GM21367 (cell line): ENCODE results near the gene PTK7.

Experiments used
- ATAC-seq: cut with Tn5 transposase; IDR thresholded peaks from one replicate; pipeline ENCODE4 v1.9.1; 2021; ENCODE audit not compliant: unreplicated experiment

The PTK7 gene

GRCh38 chr6:43144879-43145278, 68.8 kb downstream of the PTK7 start:
- ATAC-seq, result no peak

DNA sequence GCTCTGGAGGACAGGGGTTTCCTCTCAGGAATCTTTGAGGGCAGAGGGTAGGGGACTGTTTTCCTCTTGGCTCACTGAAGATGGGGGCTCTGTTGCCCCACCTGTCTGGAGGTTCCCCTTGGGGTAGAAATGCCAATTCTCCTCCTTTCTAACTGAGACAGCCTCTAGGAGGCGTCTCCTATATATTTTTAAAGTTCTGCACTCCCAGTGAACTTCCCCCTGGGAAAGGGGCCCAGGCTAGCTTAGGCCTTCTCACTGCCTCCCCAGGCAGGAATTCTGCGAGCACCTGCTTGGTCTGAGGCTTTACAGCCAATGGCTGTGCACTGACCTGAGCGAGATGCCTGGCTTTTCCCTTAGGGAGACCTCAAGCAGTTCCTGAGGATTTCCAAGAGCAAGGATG, 70.1 kb downstream of the PTK7 start:
- ATAC-seq, result no peak

GRCh38 chr6:43146709-43147688, 70.9 kb downstream of the PTK7 start:
- ATAC-seq, result no peak

- ATAC-seq, result no peak
These were observed 71.8 kb downstream of the PTK7 start for GRCh38 chr6:43147691-43148477.

DNA sequence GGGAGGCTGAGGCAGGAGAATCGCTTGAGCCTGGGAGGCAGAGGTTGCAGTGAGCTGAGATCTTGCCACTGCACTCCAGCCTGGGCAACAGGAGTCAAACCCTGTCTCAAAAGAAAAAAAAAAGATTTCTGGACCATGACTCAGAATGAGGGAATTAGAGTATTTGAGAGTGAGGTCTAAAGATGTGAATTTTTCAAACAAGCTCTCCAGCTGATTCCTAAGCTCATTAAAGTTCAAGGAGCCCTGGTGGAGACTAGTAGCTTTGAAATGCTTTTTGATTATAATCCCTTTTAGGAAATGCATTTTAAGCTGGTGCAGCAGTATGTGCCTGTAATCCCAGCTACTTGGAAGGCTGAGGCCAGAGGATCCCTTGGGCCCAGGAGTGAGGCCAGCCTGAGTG, 73.2 kb downstream of the PTK7 start:
- no peak for ATAC-seq

DNA sequence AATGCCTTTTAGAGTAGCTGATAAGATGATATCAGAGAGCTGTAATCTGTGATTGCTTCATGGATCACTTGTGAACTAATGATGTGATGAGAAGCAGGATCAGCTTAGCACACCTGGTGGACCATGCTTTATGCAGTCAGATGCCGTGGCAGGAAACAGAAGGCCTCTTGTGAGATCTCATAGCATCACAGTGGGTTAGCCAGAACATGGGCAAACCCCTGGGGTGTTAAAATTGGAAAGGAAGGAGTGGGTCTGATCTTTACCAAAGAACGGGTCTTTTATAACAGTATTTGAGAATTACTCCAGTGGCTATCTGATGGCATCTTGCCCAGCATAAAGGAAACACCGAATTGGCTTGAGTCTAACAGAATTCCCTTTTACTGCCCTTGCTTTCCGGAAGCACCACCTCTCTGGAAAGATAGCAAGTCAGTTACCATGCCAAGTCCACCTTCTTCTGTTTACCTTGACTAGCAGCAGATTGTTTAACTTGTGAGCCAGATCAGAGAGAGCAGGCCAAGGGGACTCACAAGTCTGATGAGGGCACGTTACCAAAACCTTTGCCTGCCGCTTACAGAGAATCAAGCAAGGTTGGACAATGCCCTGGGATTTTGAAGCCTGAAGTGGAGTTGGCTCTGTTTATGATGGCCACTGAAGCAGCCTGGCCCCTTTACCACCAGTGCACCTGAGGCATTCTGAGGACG, 74.1 kb downstream of the PTK7 start:
- ATAC-seq, result no peak

DNA sequence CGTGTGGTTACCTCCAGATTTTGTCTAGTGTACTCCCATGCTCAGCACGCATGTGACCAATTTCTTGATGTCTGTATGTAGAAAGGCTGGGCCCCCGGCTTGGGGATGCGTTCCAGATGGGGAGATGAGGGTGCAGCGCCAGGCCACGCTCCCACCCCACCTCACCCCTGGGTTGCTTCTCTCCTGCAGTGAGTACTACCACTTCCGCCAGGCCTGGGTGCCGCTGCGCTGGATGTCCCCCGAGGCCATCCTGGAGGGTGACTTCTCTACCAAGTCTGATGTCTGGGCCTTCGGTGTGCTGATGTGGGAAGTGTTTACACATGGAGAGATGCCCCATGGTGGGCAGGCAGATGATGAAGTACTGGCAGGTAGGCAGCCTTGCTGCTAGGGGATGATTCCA, 83.5 kb downstream of the PTK7 start:
- no peak for ATAC-seq

DNA sequence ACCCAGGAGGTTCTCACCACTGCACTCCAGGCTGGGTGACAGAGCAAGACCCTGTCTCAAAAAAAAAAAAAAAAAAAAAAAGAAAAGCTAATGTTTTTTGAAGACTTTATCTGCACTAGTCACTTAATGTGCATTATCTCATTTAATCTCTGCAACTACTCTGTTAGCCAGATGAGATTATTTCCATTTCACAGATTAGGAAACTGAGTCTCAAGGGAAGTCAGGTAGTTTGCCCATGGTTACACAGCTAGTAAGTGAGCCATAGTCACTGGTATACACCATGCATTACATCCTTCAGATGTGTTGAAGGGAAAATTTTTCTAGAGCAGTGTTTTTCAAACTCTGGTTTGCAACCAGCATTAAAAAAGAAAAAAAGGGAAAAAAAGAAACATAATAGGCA, 87.8 kb downstream of the PTK7 start:
- ATAC-seq, result no peak

DNA sequence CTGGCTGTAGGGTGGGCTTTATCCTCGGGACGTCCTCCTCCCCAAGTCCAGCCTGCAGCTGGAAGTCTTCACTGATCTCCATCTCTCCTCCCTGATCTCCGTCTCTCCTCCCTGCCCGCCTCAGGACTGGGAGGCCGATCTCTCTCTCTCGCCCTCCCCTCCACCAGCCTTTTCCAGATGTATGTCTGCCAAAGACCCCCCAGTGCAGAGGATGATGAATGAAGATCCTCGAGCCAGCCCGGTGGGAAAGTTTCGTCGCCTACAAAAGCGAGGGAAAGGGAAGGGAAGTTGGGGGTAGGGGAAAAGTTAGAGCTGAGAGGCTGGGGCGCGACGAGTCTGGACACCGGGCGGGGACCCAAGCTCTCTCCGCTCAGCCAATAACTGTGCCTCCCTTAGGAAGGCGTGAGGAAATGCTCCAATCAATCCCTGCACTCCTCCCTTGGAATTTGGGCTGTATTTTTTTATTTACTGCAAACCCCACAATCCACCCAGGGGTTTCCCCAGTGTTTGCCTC, 94.4 kb downstream of the PTK7 start:
- ATAC-seq, result no peak

GRCh38 chr6:43170931-43171706, 95.0 kb downstream of the PTK7 start, which contains the start of gene SRF:
TSS of gene SRF (plus strand) at chr6:43171269. CDS start at chr6:43171657, 388 bp downstream.
- ATAC-seq, result peak; percentile 44

DNA sequence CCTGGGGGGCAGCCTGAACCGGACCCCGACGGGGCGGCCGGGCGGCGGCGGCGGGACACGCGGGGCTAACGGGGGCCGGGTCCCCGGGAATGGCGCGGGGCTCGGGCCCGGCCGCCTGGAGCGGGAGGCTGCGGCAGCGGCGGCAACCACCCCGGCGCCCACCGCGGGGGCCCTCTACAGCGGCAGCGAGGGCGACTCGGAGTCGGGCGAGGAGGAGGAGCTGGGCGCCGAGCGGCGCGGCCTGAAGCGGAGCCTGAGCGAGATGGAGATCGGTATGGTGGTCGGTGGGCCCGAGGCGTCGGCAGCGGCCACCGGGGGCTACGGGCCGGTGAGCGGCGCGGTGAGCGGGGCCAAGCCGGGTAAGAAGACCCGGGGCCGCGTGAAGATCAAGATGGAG, 95.6 kb downstream of the PTK7 start:
- ATAC-seq, result no peak

GRCh38 chr6:43172104-43173007, 96.2 kb downstream of the PTK7 start:
- no peak for ATAC-seq

DNA sequence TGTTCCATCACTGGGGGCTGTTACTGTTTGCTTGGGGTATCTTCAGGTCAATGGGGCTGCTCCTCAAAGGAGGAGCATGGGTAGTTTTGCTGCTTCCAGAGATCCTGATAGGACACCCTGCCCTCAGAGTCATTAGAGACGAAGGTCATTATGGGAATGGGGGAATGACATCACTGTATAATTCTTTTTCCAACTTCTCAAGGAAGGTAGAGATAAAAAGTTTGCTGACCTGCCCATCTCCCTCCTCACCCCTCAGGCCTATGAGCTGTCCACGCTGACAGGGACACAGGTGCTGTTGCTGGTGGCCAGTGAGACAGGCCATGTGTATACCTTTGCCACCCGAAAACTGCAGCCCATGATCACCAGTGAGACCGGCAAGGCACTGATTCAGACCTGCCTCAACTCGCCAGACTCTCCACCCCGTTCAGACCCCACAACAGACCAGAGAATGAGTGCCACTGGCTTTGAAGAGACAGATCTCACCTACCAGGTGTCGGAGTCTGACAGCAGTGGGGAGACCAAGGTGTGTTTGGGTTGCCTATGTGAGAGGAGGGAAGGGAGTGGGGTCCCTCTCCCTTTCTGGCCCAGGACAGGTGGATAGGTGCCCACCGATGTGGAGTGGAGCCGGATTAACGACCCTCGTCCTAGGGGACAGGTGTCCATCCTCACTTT, 97.6 kb downstream of the PTK7 start:
- ATAC-seq, result no peak

- ATAC-seq, result peak; percentile 59
These were observed 98.4 kb downstream of the PTK7 start for GRCh38 chr6:43174263-43175112.

DNA sequence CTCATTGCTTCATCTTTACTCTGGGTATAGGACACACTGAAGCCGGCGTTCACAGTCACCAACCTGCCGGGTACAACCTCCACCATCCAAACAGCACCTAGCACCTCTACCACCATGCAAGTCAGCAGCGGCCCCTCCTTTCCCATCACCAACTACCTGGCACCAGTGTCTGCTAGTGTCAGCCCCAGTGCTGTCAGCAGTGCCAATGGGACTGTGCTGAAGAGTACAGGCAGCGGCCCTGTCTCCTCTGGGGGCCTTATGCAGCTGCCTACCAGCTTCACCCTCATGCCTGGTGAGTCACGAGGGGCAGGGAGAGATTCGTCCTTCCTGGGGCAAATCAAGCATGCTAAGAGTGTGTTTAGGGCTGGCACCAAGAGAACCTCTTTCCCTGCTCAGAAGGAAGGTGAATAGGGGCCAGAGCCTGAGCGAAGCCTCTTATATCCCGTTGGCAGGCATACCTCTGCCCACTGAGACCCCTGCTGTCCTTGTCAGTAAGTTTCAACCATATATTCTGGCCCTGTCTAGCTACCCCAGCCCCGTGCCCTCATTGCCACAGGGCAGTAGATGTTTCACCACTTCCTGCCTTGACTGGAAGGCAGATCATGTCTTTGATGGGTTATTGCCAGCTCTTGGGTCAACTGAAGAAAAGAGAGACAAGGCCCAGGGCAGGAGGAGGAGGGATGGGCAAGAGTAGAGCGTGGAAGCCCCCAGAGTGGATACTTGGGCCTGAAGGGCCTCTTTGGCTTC, 99.7 kb downstream of the PTK7 start:
- no peak for ATAC-seq

- no peak for ATAC-seq
These were observed 100.3 kb downstream of the PTK7 start for GRCh38 chr6:43176423-43176786.

- ATAC-seq, result no peak
These were observed 102.0 kb downstream of the PTK7 start for GRCh38 chr6:43178150-43178549.
